Stomach (tissue), 9 donors: ENCODE results near the gene HDAC9. TPM values are rescaled to one million over a fixed set of nuclear protein-coding genes. Genes with fewer than 3 reads are reported as not detected.

ENCODE experiments used
- DNase-seq, 2 donors: peaks; one replicate each; pipeline versions ENCODE4 v3.0.0 to v3.0.0-alpha.2; 2013 to 2019
- H3K27ac ChIP-seq, 5 donors: fragments of 200-600 bp in 4 of 5; sonication (generic) in 4 of 5; one replicate each; pipeline ENCODE4 v1.5.1; 2013 to 2019; ENCODE audit warnings: mild to moderate bottlenecking in 1 of 5, moderate library complexity in 1 of 5
- H3K27me3 ChIP-seq, 3 donors: fragments of 200-600 bp; sonication (generic); one replicate each; pipeline ENCODE4 v1.5.1; 2017 to 2019; ENCODE audit warnings: mixed run types in 1 of 3
- H3K36me3 ChIP-seq, 4 donors: fragments of 200-600 bp; sonication (generic); 1 replicate in 3 of 4; 2 replicates in 1 of 4; pipeline ENCODE4 v1.5.1; 2016 to 2019
- H3K4me1 ChIP-seq, 4 donors: fragments of 200-600 bp; sonication (generic); one replicate each; pipeline ENCODE4 v1.5.1; 2016 to 2019
- H3K4me3 ChIP-seq, 4 donors: fragments of 200-600 bp; sonication (generic) in 3 of 4; one replicate each; pipeline ENCODE4 v1.5.1; 2016 to 2019; ENCODE audit warnings: mild to moderate bottlenecking in 1 of 4
- H3K9me3 ChIP-seq, 4 donors: fragments of 200-600 bp; sonication (generic); one replicate each; pipeline ENCODE4 v1.5.1; 2016 to 2019
- EP300 ChIP-seq: sonication (generic); formaldehyde crosslinking; IDR thresholded peaks from one replicate; pipeline ENCODE4 v1.6.1; 2017; ENCODE audit warnings: antibody characterized with exemption
- POLR2A ChIP-seq, 4 donors: fragments of 450-650 bp; IDR thresholded peaks; one replicate each; pipeline ENCODE4 v1.6.1; 2016; ENCODE audit warnings: antibody characterized with exemption in 4 of 4, control low read depth in 2 of 4, mild to moderate bottlenecking in 1 of 4, moderate library complexity in 1 of 4
- POLR2AphosphoS5 ChIP-seq, 3 donors: sonication (generic); formaldehyde crosslinking; IDR thresholded peaks; one replicate each; pipeline ENCODE4 v1.6.1; 2016; ENCODE audit warnings: antibody characterized with exemption in 3 of 3
- WGBS, 5 donors: extraction: QIAGEN DNeasy Blood & Tissue Kit in 3 of 5; methylation state at CpG; one replicate each; pipeline versions ENCODE4 v1.1.5 to v1.1.7; 2013 to 2018; 5-methylcytosine and 5-hydroxymethylcytosine counted together
- intact Hi-C: fragments of 100-400 bp; cut with DNase I; formaldehyde crosslinking; loops from one replicate; pipeline ENCODE4 v1.15.1; 2023; ENCODE audit warnings: low total_unique reads
- polyA plus RNA-seq, 3 donors: library from polyadenylated mRNA; stranded (reverse); fragments of 200-250 nt; gene quantifications; one replicate each; pipeline ENCODE4 v1.2.3, GENCODE V29; 2013
- total RNA-seq, 5 donors: library from RNA; depleted of rRNA; stranded (reverse); fragments of >200 nt; gene quantifications; one replicate each; pipeline versions ENCODE4 v1.1.0 to v1.2.3, GENCODE V29; 2014 to 2016
- TF ChIP-seq, protein P1 (sequence below), 7 experiments: fragments of 450-650 bp in 4 of 7; fragments of 200-600 bp in 3 of 7; sonication (generic) in 3 of 7; IDR thresholded peaks; one replicate each; pipeline ENCODE4 v1.5.1; 2016 to 2019; ENCODE audit warnings: antibody characterized with exemption in 7 of 7, control low read depth in 2 of 7, mild to moderate bottlenecking in 1 of 7
- donor health status: healthy with polysubstance abuse.
- donor health status: Bipolar disorder and iron deficiency.
- donor health status: healthy.

HDAC9 gene
- total and polyA plus RNA-seq, 8 donors, result 1.4 to 60.0 (median 9.8) TPM

DNA sequence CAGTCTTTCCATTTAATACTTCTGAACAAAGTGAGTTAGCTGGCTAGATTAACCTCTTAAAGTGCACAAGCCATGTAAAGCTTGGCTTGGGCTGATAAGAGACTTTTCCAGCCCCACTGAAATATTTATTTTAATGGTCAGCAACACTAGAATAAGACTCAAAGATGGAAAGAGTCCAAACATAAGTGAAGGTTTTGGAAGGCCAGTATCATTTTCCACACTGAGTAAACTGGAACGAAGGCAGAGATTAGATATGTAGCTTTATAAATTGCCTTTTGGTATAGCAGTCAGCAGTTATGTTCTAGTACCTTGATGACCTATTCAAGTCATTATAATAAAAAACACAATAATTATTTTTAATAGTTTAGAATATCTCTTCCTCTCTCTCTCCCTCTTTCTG, 102.2 kb downstream of the HDAC9 start:
- H3K36me3 ChIP-seq, result peaks cover 0 to 19% (median 10%) of the 10 kb centered on the region in 4 donors
- H3K27ac ChIP-seq, result no peak overlapping the region
- H3K9me3 ChIP-seq, result peaks cover 3 to 25% (median 11%) of the 10 kb centered on the region in 4 donors
- DNase-seq, result peak in 1 of 2 donors; percentile 25
- H3K4me3 ChIP-seq, result no peak overlapping the region
- WGBS, 5 donors, result 18 to 34% (median 25%) methylated on average over 1 of the region's 1 CpG
- peaks cover 0 to 28% (median 7%) of the 10 kb centered on the region in 4 donors for H3K4me1 ChIP-seq
- no peaks in the 10 kb centered on the region for H3K27me3 ChIP-seq
- intact Hi-C loops, result no loop called here
- TF ChIP-seq POLR2AphosphoS5 (IDR thresholded peaks at IDR 0.05), result peak in 1 of 3 donors; percentile 36
- TF ChIP-seq EP300, result no peak

DNA sequence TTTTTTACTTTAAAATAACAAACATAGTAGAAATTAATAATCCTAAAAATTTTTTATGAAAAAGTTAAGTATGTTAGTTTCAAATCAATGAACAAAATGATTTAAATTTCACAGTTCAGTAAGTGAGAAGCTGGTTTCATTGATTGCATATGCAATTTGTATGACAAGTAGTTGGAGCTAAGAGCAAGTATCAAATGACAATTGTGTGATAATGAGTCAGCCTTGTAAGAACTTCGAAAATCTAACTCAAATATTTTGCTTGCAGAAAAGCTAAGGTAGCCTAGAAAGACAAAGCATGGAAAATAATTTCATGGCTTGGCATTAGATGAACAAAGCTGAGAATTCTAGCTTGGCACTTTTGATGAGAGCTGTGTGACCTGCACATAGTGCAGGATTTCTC, 111.5 kb downstream of the HDAC9 start:
- DNase-seq, result no peak

DNA sequence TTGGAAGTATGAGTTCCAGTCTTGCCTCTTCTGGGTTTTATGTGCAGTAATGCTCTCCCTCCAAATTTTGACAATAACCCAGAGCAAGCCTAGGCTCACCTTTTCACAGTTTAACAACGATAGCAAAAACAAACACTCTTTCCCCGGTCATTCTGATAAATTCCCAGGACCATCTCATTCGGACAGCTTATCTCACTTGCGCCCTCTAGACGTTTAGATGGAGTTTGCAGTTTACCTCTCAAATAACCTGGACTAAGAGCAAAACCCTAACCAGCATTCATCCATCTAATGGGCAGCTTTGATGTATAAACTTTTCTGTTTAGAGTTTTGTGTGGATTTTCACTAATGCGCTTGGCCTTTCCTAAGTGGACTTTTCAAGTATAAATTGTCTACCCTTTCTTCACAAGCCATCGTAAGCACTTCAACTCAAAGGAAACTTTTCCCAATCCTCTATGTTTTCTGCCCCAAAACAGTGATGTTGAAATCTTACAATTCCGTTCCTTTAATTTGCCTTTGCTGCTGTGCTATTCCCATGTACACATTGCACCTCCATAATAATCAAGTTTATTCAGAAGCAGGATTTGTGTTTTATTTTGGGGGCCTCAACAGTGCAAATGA, 114.9 kb downstream of the HDAC9 start:
- no peak overlapping the region for H3K27ac ChIP-seq
- TF ChIP-seq, protein P1, sequence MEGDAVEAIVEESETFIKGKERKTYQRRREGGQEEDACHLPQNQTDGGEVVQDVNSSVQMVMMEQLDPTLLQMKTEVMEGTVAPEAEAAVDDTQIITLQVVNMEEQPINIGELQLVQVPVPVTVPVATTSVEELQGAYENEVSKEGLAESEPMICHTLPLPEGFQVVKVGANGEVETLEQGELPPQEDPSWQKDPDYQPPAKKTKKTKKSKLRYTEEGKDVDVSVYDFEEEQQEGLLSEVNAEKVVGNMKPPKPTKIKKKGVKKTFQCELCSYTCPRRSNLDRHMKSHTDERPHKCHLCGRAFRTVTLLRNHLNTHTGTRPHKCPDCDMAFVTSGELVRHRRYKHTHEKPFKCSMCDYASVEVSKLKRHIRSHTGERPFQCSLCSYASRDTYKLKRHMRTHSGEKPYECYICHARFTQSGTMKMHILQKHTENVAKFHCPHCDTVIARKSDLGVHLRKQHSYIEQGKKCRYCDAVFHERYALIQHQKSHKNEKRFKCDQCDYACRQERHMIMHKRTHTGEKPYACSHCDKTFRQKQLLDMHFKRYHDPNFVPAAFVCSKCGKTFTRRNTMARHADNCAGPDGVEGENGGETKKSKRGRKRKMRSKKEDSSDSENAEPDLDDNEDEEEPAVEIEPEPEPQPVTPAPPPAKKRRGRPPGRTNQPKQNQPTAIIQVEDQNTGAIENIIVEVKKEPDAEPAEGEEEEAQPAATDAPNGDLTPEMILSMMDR (IDR thresholded peaks at IDR 0.05), result peak in 4 of 7 experiments; percentile 15 to 48 (median 34)
- no peak for TF ChIP-seq EP300
- H3K4me3 ChIP-seq, result no peak overlapping the region
- no peaks in the 10 kb centered on the region for H3K4me1 ChIP-seq
- DNase-seq, result peak in 1 of 2 donors; percentile 32
- H3K27me3 ChIP-seq, result no peaks in the 10 kb centered on the region
- intact Hi-C loops, result no loop called here
- 44 to 55% (median 51%) methylated on average over 8 of the region's 8 CpGs for WGBS, 5 donors
- peaks cover 0 to 7% (median 3%) of the 10 kb centered on the region in 4 donors for H3K36me3 ChIP-seq
- H3K9me3 ChIP-seq, result peaks cover 0 to 5% (median 5%) of the 10 kb centered on the region in 4 donors

More for the DNA sequence above, 111.5 kb downstream of the HDAC9 start:
- peaks cover 0 to 30% (median 6%) of the 10 kb centered on the region in 4 donors for H3K36me3 ChIP-seq
- no peaks in the 10 kb centered on the region for H3K4me1 ChIP-seq
- H3K9me3 ChIP-seq, result peaks cover 0 to 35% (median 25%) of the 10 kb centered on the region in 4 donors
- WGBS, 5 donors, result 26 to 53% (median 41%) methylated on average over 1 of the region's 1 CpG
- intact Hi-C loops, result no loop called here
- no peak overlapping the region for H3K4me3 ChIP-seq
- no peaks in the 10 kb centered on the region for H3K27me3 ChIP-seq
- TF ChIP-seq POLR2AphosphoS5 (IDR thresholded peaks at IDR 0.05), result no peak
- TF ChIP-seq, protein P1 (IDR thresholded peaks at IDR 0.05), result no peak
- H3K27ac ChIP-seq, result no peak overlapping the region

DNA sequence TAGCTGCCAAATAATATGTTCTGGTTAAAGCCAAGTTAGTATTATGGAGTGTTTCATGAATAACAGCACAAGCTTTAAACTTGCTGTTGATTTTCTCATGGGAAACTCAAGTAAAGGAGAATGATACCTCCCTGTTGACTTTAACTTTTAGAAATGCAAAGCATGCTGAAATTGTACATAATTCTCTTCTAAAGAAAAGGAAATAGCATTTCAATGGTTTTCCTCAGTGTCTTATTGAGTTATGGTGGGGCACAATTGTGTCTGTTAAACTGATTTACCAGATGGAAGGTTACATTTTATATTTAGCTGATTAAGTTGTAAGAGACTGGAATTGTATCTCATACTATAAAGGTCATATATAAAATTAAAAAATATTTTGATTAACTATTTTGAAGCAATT, 119.3 kb downstream of the HDAC9 start:
- no peaks in the 10 kb centered on the region for H3K27me3 ChIP-seq
- H3K9me3 ChIP-seq, result no peaks in the 10 kb centered on the region
- H3K4me1 ChIP-seq, result no peaks in the 10 kb centered on the region
- no peak overlapping the region for H3K27ac ChIP-seq
- no peak overlapping the region for H3K4me3 ChIP-seq
- TF ChIP-seq POLR2A (IDR thresholded peaks at IDR 0.05) (no peak), POLR2AphosphoS5 (IDR thresholded peaks at IDR 0.05) (no peak), EP300 (no peak)
- TF ChIP-seq, protein P1 (IDR thresholded peaks at IDR 0.05), result no peak
- intact Hi-C loops, result no loop called here
- H3K36me3 ChIP-seq, result no peaks in the 10 kb centered on the region
- no peak for DNase-seq

DNA sequence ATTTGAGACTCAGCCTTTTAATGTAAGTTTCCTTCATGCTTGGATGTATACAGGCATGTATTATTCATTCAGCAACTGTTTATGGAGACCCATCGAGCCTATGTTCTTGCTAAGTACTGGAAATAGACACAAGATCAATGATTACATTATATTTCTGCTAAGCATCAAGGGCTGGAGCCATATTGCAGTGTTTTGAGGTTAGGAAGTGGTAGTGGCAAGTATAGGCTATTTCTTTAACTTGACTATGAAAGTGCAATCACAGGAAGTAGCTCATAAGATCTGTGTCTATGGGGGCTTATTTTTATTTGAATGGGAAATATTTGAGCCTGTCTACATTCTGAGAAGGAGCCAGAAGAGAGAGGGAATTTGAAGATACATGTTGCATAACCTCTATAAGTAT, 123.8 kb downstream of the HDAC9 start:
- Histone ChIP-seq H3K4me3 (no peak overlapping the region), H3K27ac (no peak overlapping the region), H3K9me3 (no peaks in the 10 kb centered on the region), H3K36me3 (no peaks in the 10 kb centered on the region), H3K27me3 (no peaks in the 10 kb centered on the region), H3K4me1 (no peaks in the 10 kb centered on the region)
- 50 to 72% (median 66%) methylated on average over 1 of the region's 1 CpG for WGBS, 5 donors
- DNase-seq, result no peak
- TF ChIP-seq, protein P1 (IDR thresholded peaks at IDR 0.05), result no peak
- TF ChIP-seq POLR2AphosphoS5 (IDR thresholded peaks at IDR 0.05) (no peak), POLR2A (IDR thresholded peaks at IDR 0.05) (no peak), EP300 (no peak)
- intact Hi-C loops, result no loop called here
